Measurements from ENCODE around the gene TMC7. TPM values are rescaled to one million over a fixed set of nuclear protein-coding genes. Genes with fewer than 3 reads are reported as not detected.

TMC7 gene
- total and polyA plus RNA-seq, 4 donors: 0.06 to 0.42 (median 0.09) TPM

DNA sequence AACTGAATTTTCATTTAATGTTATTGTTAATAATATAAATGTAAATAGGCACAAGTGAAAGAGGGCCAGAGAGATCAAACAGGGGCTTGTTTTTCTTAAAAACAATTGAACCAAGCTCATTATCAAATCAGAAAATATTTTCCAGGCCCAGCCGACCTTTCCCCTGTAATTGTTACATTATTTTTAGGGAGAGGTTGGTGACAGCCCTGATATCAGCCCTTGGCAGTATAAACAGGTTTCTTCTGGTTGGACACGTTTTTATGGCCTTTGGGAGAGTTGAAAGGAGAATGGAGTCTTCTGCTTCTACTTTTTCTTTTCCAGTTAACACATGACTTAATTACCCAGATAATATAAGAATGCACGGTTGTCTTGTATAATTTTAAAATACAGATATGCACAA lies 43.7 kb downstream of the TMC7 start:
- 65% methylated on average over 3 of the region's 3 CpGs for WGBS
- Histone ChIP-seq H3K27ac (ENCODE audit: low read depth in 1 of 2, low read length in 2 of 2) (no peak overlapping the region), H3K4me3 (ENCODE audit: low read depth in 1 of 3, low read length in 3 of 3) (no peak overlapping the region), H3K36me3 (ENCODE audit: control insufficient read depth in 4 of 4, insufficient read depth in 3 of 4, low read depth in 1 of 4, low read length in 3 of 4) (no peaks in the 10 kb centered on the region), H3K4me1 (ENCODE audit: control insufficient read depth in 4 of 4, insufficient read depth in 4 of 4, low read length in 3 of 4) (no peaks in the 10 kb centered on the region), H3K9ac (ENCODE audit: low read depth in 1 of 2, low read length in 2 of 2) (no peak overlapping the region), H3K9me3 (ENCODE audit: control insufficient read depth in 4 of 4, low read length in 3 of 4) (no peaks in the 10 kb centered on the region), H3K27me3 (ENCODE audit: control insufficient read depth in 4 of 4, insufficient read depth in 4 of 4, low read length in 3 of 4) (no peaks in the 10 kb centered on the region)
- DNase-seq (ENCODE audit: low spot score): no peak
- TF ChIP-seq EGR1 (IDR thresholded peaks at IDR 0.05; ENCODE audit: low read depth in 2 of 2) (no peak), SP1 (IDR thresholded peaks at IDR 0.05) (no peak), FOXA1 (IDR thresholded peaks at IDR 0.05) (no peak), FOXA2 (IDR thresholded peaks at IDR 0.05) (no peak), JUND (IDR thresholded peaks at IDR 0.05) (no peak)
- TF ChIP-seq, protein P1, sequence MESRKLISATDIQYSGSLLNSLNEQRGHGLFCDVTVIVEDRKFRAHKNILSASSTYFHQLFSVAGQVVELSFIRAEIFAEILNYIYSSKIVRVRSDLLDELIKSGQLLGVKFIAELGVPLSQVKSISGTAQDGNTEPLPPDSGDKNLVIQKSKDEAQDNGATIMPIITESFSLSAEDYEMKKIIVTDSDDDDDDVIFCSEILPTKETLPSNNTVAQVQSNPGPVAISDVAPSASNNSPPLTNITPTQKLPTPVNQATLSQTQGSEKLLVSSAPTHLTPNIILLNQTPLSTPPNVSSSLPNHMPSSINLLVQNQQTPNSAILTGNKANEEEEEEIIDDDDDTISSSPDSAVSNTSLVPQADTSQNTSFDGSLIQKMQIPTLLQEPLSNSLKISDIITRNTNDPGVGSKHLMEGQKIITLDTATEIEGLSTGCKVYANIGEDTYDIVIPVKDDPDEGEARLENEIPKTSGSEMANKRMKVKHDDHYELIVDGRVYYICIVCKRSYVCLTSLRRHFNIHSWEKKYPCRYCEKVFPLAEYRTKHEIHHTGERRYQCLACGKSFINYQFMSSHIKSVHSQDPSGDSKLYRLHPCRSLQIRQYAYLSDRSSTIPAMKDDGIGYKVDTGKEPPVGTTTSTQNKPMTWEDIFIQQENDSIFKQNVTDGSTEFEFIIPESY (IDR thresholded peaks at IDR 0.05): no peak

DNA sequence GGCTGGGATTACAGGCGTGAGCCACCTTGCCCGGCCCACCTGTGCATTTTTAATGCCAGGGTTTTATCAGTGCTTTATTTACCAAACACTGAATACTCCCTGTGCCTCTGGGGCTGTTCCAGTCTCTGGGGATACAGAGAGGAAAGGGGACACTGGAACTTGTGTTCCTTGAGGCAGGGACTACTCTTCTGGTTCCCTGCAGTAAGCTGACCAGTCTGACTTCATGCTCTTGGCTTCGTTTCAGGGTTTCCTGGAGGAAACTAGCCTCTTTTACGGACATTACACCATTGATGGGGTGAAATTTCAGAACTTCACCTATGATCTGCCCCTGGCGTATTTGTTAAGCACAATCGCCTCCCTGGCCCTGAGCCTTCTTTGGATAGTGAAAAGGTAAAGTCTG lies 46.2 kb downstream of the TMC7 start:
- Histone ChIP-seq H3K9ac (ENCODE audit: low read depth in 1 of 2, low read length in 2 of 2) (no peak overlapping the region), H3K27ac (ENCODE audit: low read depth in 1 of 2, low read length in 2 of 2) (no peak overlapping the region), H3K4me3 (ENCODE audit: low read depth in 1 of 3, low read length in 3 of 3) (no peak overlapping the region), H3K9me3 (ENCODE audit: control insufficient read depth in 4 of 4, low read length in 3 of 4) (no peaks in the 10 kb centered on the region), H3K36me3 (ENCODE audit: control insufficient read depth in 4 of 4, insufficient read depth in 3 of 4, low read depth in 1 of 4, low read length in 3 of 4) (no peaks in the 10 kb centered on the region), H3K27me3 (ENCODE audit: control insufficient read depth in 4 of 4, insufficient read depth in 4 of 4, low read length in 3 of 4) (no peaks in the 10 kb centered on the region), H3K4me1 (ENCODE audit: control insufficient read depth in 4 of 4, insufficient read depth in 4 of 4, low read length in 3 of 4) (no peaks in the 10 kb centered on the region)
- no peak for DNase-seq (ENCODE audit: low spot score)
- TF ChIP-seq YY1 (IDR thresholded peaks at IDR 0.05) (no peak), RXRA (IDR thresholded peaks at IDR 0.05) (no peak), JUND (IDR thresholded peaks at IDR 0.05) (no peak)
- TF ChIP-seq, protein P2, sequence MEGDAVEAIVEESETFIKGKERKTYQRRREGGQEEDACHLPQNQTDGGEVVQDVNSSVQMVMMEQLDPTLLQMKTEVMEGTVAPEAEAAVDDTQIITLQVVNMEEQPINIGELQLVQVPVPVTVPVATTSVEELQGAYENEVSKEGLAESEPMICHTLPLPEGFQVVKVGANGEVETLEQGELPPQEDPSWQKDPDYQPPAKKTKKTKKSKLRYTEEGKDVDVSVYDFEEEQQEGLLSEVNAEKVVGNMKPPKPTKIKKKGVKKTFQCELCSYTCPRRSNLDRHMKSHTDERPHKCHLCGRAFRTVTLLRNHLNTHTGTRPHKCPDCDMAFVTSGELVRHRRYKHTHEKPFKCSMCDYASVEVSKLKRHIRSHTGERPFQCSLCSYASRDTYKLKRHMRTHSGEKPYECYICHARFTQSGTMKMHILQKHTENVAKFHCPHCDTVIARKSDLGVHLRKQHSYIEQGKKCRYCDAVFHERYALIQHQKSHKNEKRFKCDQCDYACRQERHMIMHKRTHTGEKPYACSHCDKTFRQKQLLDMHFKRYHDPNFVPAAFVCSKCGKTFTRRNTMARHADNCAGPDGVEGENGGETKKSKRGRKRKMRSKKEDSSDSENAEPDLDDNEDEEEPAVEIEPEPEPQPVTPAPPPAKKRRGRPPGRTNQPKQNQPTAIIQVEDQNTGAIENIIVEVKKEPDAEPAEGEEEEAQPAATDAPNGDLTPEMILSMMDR (IDR thresholded peaks at IDR 0.05; ENCODE audit: low read depth, low read length, missing input control): no peak
- 72% methylated on average over 6 of the region's 6 CpGs for WGBS

DNA sequence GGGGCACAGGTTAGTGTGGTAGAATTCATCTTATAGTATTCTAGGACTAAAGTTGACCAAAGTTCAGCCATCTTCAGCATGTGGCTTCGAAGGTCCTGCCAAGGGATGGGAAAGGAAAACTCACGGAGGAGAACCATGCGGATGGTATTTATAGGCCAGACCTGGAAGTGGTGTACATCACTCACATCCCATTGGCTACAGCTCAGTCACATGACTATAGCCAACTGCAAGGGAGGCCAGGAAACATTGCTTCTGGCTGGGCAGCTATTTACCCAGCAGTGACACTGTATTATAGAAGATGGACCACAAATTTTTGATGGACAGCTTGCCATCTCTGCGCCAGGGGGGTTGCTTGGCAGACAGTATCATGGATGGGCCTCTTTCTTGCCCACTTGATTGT lies 48.0 kb downstream of the TMC7 start:
- H3K4me3 ChIP-seq (ENCODE audit: low read depth in 1 of 3, low read length in 3 of 3): no peak overlapping the region
- no peak for DNase-seq (ENCODE audit: low spot score)
- H3K27ac ChIP-seq (ENCODE audit: low read depth in 1 of 2, low read length in 2 of 2): no peak overlapping the region
- H3K9me3 ChIP-seq (ENCODE audit: control insufficient read depth in 4 of 4, low read length in 3 of 4): no peaks in the 10 kb centered on the region
- no peaks in the 10 kb centered on the region for H3K27me3 ChIP-seq (ENCODE audit: control insufficient read depth in 4 of 4, insufficient read depth in 4 of 4, low read length in 3 of 4)
- WGBS: 73% methylated on average over 4 of the region's 4 CpGs
- TF ChIP-seq, protein P1 (IDR thresholded peaks at IDR 0.05): no peak
- TF ChIP-seq JUND (IDR thresholded peaks at IDR 0.05) (no peak), TAF1 (conservative IDR thresholded peaks at IDR 0.05) (no peak), HNF4A (conservative IDR thresholded peaks at IDR 0.05) (no peak), GABPA (IDR thresholded peaks at IDR 0.05 in 1 of 2, conservative IDR thresholded peaks at IDR 0.05 in 1 of 2) (no peak), EGR1 (IDR thresholded peaks at IDR 0.05; ENCODE audit: low read depth in 2 of 2) (no peak), HNF4G (IDR thresholded peaks at IDR 0.05) (no peak)
- no peaks in the 10 kb centered on the region for H3K4me1 ChIP-seq (ENCODE audit: control insufficient read depth in 4 of 4, insufficient read depth in 4 of 4, low read length in 3 of 4)
- no peak overlapping the region for H3K9ac ChIP-seq (ENCODE audit: low read depth in 1 of 2, low read length in 2 of 2)
- H3K36me3 ChIP-seq (ENCODE audit: control insufficient read depth in 4 of 4, insufficient read depth in 3 of 4, low read depth in 1 of 4, low read length in 3 of 4): no peaks in the 10 kb centered on the region

All from liver (tissue), 9 donors.